ENCODE data around the gene MPO.

The MPO gene

DNA sequence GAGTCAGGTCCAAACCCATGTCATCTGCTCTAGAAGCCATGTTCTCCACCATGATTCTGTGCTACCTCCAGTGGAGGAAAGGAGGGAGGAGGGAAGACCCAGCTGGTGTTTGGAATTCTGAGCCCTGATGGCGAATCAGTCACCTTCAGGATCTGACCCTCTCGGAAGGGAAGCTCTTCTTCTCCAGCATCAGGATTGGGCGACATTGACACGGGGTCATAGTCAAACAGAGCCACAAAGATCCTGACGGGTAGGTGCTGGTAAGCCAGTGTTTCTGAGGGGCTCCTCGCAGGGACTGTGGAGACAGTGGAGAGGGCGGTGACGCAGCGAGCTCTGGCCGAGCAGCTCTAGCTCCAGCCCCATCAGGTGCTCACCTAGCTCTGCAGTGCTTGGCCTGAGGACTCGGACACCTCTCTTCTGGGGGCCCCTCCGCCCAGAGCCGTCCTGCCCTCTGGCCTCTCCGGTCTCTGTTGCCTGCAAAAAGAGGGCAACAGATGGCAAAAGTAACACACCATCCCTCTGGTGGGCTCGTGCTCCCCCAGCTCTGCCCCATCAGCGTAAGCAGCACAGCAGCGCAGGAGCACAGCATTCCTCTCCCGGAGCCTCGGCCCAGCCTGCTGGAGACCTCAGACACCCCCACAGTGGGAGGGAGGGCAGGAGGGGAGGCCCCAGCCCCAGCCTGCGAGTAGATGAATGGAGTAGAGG, 26.9 kb upstream of the MPO start:
- ChIA-PET POLR2A (no interaction called here), CTCF (interaction anchor here (0.9 to 2.3 kb wide), 4 partner anchors 9 to 110 kb away, joined by 3 to 7 read pairs (median 5); partner anchors contain the start of gene RNF43)
- DNase-seq (ENCODE audit: extremely low spot score) = no peak
- TF ChIP-seq, protein P1, sequence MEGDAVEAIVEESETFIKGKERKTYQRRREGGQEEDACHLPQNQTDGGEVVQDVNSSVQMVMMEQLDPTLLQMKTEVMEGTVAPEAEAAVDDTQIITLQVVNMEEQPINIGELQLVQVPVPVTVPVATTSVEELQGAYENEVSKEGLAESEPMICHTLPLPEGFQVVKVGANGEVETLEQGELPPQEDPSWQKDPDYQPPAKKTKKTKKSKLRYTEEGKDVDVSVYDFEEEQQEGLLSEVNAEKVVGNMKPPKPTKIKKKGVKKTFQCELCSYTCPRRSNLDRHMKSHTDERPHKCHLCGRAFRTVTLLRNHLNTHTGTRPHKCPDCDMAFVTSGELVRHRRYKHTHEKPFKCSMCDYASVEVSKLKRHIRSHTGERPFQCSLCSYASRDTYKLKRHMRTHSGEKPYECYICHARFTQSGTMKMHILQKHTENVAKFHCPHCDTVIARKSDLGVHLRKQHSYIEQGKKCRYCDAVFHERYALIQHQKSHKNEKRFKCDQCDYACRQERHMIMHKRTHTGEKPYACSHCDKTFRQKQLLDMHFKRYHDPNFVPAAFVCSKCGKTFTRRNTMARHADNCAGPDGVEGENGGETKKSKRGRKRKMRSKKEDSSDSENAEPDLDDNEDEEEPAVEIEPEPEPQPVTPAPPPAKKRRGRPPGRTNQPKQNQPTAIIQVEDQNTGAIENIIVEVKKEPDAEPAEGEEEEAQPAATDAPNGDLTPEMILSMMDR (IDR thresholded peaks at IDR 0.05; ENCODE audit: control extremely low read depth, extremely low read depth, low read depth, missing control alignments) = no peak

DNA sequence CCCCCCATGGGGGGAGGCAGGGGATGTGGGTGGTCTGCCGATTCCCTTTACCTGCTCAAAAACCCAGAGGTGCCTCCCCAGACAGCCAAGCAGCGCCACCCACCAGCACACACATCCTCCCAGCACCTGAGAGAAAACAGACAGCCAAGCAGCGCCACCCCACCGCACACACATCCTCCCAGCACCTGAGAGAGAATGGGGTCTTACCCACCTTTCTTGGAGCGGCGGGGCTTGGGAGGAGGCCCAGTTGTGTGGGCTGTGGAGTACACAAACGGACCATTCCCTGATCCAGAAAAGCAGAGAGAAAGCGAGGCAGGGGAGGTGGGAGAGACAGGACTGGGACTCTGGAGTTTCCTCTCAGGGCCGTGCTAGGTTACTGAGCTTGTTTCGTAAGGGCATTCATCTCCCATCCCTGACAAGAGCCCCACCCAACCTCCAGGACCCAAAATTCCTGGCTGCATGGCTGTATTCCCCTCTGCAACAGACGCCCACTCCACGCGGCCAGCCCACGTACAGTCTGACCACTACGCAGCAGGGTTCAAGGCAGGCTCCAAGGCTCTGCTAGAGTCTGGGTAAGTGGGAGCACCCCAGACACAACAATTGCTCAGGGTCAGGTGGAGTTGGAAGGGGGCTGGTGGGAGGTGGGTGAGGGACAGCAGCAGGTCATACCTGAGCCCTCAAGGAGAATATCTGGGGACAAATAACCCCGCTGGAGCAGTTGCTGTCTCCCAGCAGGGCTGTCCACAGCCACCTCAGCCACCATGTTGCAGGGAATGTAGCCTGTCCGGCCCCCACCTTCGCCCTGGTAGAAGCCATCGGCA, 25.6 kb upstream of the MPO start:
- DNase-seq (ENCODE audit: extremely low spot score) = no peak
- CTCF ChIA-PET = interaction anchor here (5.2 kb wide), 1 partner anchor 9 kb away, joined by 68 read pairs; no protein-coding TSS in a partner anchor
- TF ChIP-seq, protein P1 (IDR thresholded peaks at IDR 0.05; ENCODE audit: control extremely low read depth, extremely low read depth, low read depth, missing control alignments) = no peak
- POLR2A ChIA-PET = no interaction called here

DNA sequence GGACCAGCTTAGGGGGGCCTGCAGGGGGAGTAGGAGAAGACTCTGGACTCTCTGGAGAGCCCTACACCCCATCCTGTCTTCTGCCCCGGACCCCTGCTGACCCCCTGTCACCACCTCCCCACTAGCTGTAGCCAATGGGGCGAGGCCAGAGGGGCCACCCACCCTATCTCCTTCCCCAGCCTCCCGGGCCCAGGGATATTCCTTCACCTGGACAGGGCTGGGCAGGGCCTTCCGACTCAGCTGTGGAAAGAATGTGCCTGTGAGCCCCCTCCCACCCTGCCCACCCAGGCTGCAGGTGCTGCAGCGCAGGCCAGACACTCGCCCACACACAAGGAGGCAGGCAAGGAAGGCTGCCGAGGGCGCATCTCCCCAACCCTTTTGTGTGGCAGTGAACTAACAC, 24.9 kb upstream of the MPO start:
- DNase-seq (ENCODE audit: extremely low spot score) = no peak
- TF ChIP-seq, protein P1 (IDR thresholded peaks at IDR 0.05; ENCODE audit: control extremely low read depth, extremely low read depth, low read depth, missing control alignments) = no peak
- ChIA-PET POLR2A (interaction anchor here (1.5 kb wide), 1 partner anchor 12 kb away, joined by 3 read pairs; no protein-coding TSS in a partner anchor), CTCF (interaction anchor here (1.1 to 5.2 kb wide), 6 partner anchors 10 to 133 kb away, joined by 3 to 68 read pairs (median 5); no protein-coding TSS in a partner anchor)

DNA sequence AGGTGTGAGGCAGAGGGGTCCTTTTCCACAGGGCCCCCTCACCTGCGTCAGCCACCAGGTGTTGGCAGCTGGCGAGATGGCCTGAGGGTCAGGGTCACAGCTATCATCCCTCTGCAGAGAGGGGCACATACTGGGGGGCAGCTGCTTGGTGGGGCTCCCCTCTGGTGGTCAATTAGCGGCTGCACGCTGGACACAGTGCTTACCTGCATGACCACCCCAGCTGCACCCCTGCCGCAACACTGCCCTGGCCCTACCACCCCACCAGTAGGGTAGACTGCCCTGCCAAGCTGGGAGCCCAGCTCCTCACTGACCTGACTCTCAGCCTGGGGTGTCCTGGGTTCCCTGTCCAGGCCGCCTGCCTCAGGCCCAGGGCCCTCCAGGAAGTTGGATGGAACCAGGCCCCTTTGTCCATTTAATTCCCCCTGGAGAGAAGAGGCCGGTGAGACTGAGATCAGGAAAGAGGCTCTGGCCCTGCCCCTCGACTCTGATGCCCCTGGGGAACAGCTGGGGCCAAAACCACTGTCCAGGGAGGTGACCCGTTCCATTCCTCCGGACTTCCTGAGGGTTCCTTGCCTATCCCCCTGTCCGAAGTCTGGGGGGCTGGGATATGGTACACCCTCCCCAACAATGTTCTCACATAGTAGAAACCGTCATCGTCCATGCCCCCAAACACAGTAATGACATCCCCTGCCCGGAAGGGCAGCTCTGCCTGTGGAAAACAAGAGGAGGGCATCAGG, 24.2 kb upstream of the MPO start:
- no peak for DNase-seq (ENCODE audit: extremely low spot score)
- POLR2A ChIA-PET = interaction anchor here (1.5 kb wide), 1 partner anchor 13 kb away, joined by 3 read pairs; no protein-coding TSS in a partner anchor
- TF ChIP-seq, protein P1 (IDR thresholded peaks at IDR 0.05; ENCODE audit: control extremely low read depth, extremely low read depth, low read depth, missing control alignments) = no peak
- CTCF ChIA-PET = interaction anchor here (0.5 to 5.2 kb wide), 33 partner anchors 9 to 192 kb away, joined by 3 to 68 read pairs (median 5); partner anchors contain the start of genes RNF43 and SUPT4H1

DNA sequence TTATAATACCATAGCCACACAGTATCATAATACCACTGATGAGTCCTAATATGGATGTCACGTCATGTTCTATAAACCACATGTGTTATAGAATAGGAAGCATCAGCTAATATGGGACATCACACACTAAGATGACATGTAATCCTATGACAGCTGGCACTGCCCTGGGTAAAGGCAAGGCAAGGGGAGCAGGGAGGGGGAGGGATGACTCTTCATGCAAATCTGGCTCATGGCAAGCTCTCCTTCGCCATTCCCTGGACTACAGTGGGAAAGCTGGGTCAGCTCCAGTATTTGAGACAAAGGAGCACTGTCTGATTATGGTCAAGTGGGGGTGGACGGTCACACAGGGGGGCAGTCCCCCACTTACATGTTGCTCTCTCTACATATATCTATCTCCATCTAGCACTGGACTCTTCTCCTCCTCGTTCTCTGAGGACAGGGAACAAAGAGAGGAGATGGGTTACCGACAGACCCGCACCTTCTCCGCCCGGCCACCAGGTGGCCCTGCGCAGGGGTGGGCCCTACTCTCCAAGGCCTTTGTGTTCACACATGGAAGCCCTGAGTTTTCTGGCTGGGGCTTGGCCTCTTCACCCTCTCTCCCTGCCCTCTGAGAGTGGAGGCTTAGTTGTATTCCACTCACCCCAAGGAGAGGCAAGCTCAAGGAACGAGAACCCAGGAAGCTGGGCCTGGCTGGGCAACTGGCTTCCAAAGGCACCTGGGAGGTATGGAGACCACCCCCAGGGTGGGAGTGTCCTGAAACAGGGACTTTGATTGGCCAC, 23.4 kb upstream of the MPO start:
- CTCF ChIA-PET = interaction anchor here (0.5 to 5.2 kb wide), 48 partner anchors 8 to 342 kb away, joined by 3 to 68 read pairs (median 4); partner anchors contain the start of genes MPO, RNF43 and SUPT4H1
- TF ChIP-seq, protein P1 (IDR thresholded peaks at IDR 0.05; ENCODE audit: control extremely low read depth, extremely low read depth, low read depth, missing control alignments) = peak; percentile 79
- DNase-seq (ENCODE audit: extremely low spot score) = peak; percentile 91
- POLR2A ChIA-PET = interaction anchor here (1.5 kb wide), 1 partner anchor 13 kb away, joined by 3 read pairs; no protein-coding TSS in a partner anchor
